ENCODE results near the gene MAN2A1.

The MAN2A1 gene

GRCh38 chr5:109825450-109825849, 135.7 kb downstream of the MAN2A1 start:
- peaks cover under 1 to 15% of the 10 kb centered on the region in 2 experiments; a peak in 2 of 3 replicates for H3K36me3 ChIP-seq (ENCODE audit: control insufficient read depth in 2 of 2, insufficient read depth in 1 of 2, low read length in 2 of 2)
- H3K9me3 ChIP-seq (ENCODE audit: control insufficient read depth, insufficient read depth, low read depth, low read length), result no peaks in the 10 kb centered on the region
- H3K4me1 ChIP-seq (ENCODE audit: control insufficient read depth, insufficient read depth, low read length), result no peaks in the 10 kb centered on the region
- TF ChIP-seq ZBTB11 (tag by site-specific recombination; conservative IDR thresholded peaks at IDR 0.05; ENCODE audit: low read depth) (no peak), ZNF112 (tag by site-specific recombination; IDR thresholded peaks at IDR 0.05) (no peak), MEIS1 (CRISPR knock-in tag; IDR thresholded peaks at IDR 0.05; ENCODE audit: borderline replicate concordance) (no peak), HOXD13 (CRISPR knock-in tag; IDR thresholded peaks at IDR 0.05; ENCODE audit: borderline replicate concordance) (no peak)
- no peak overlapping the region for H3K4me3 ChIP-seq (ENCODE audit: low read depth, low read length)
- ChIA-PET POLR2A (no interaction called here), CTCF (no interaction called here)
- no peak overlapping the region for H3K27ac ChIP-seq (ENCODE audit: extremely low read depth, low read depth, low read length)

GRCh38 chr5:109826426-109826825, 136.7 kb downstream of the MAN2A1 start:
- ChIA-PET POLR2A (no interaction called here), CTCF (no interaction called here)
- Histone ChIP-seq H3K9me3 (ENCODE audit: control insufficient read depth, insufficient read depth, low read depth, low read length) (no peaks in the 10 kb centered on the region), H3K27ac (ENCODE audit: extremely low read depth, low read depth, low read length) (no peak overlapping the region), H3K4me3 (ENCODE audit: low read depth, low read length) (no peak overlapping the region), H3K36me3 (ENCODE audit: control insufficient read depth in 2 of 2, insufficient read depth in 1 of 2, low read length in 2 of 2) (peaks cover 0 to 18% of the 10 kb centered on the region in 2 experiments; a peak in 2 of 3 replicates), H3K4me1 (ENCODE audit: control insufficient read depth, insufficient read depth, low read length) (no peaks in the 10 kb centered on the region)
- TF ChIP-seq ZNF211 (tag by site-specific recombination; IDR thresholded peaks at IDR 0.05; ENCODE audit: low read depth) (no peak), ZNF585B (tag by site-specific recombination; IDR thresholded peaks at IDR 0.05) (no peak)

- ChIA-PET CTCF (no interaction called here), POLR2A (no interaction called here)
- Histone ChIP-seq H3K27ac (ENCODE audit: extremely low read depth, low read depth, low read length) (no peak overlapping the region), H3K36me3 (ENCODE audit: control insufficient read depth in 2 of 2, insufficient read depth in 1 of 2, low read length in 2 of 2) (peaks cover 0 to 15% of the 10 kb centered on the region in 2 experiments; a peak in 2 of 3 replicates), H3K4me3 (ENCODE audit: low read depth, low read length) (no peak overlapping the region), H3K4me1 (ENCODE audit: control insufficient read depth, insufficient read depth, low read length) (no peaks in the 10 kb centered on the region), H3K9me3 (ENCODE audit: control insufficient read depth, insufficient read depth, low read depth, low read length) (no peaks in the 10 kb centered on the region)
- TF ChIP-seq ZBTB48 (tag by site-specific recombination; IDR thresholded peaks at IDR 0.05) (no peak), OVOL3 (tag by site-specific recombination; IDR thresholded peaks at IDR 0.05) (no peak), ZSCAN30 (tag by site-specific recombination; IDR thresholded peaks at IDR 0.05) (no peak), ZNF174 (tag by site-specific recombination; IDR thresholded peaks at IDR 0.05) (no peak), ZNF777 (tag by site-specific recombination; IDR thresholded peaks at IDR 0.05; ENCODE audit: borderline replicate concordance) (no peak), ZBTB17 (tag by site-specific recombination; IDR thresholded peaks at IDR 0.05) (no peak), ZFP41 (tag by site-specific recombination; IDR thresholded peaks at IDR 0.05; ENCODE audit: borderline replicate concordance) (no peak), RBAK (tag by site-specific recombination; IDR thresholded peaks at IDR 0.05) (no peak), ZNF561 (tag by site-specific recombination; IDR thresholded peaks at IDR 0.05; ENCODE audit: borderline replicate concordance) (no peak), ZNF398 (tag by site-specific recombination; IDR thresholded peaks at IDR 0.05) (no peak), ZNF664 (tag by site-specific recombination; IDR thresholded peaks at IDR 0.05) (no peak), ZNF639 (tag by site-specific recombination; IDR thresholded peaks at IDR 0.05) (no peak), ZNF580 (tag by site-specific recombination; IDR thresholded peaks at IDR 0.05) (no peak), PATZ1 (tag by site-specific recombination; IDR thresholded peaks at IDR 0.05) (no peak), ZNF473 (tag by site-specific recombination; IDR thresholded peaks at IDR 0.05) (no peak), KLF1 (tag by site-specific recombination; IDR thresholded peaks at IDR 0.05) (no peak)
These were observed 139.6 kb downstream of the MAN2A1 start for GRCh38 chr5:109829331-109829730.
